Measurements from ENCODE around the gene SPSB1.

DNA sequence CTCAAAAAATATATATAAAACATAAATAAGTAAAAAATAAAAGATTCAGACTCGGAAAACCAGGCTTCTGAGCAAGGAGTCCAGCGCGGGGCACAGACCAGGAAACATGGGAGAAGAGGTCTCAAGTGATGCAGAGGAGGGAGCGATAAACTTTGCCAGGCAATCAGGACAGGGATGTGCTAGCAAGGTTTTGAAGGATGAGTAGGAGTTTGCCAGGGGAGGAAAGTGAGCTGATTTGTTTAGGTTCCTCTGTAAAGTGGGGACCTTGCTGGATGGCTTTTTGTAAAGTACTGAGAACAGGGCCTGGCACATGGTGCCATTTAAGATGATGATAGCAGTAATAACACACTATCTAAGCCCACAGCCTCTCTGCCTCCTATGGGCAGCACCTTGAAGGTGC, 86.1 kb downstream of the SPSB1 start:
- TF ChIP-seq BACH2 (CRISPR knock-in tag; IDR thresholded peaks at IDR 0.05; ENCODE audit: borderline replicate concordance) (no peak), TCF4 (CRISPR knock-in tag; IDR thresholded peaks at IDR 0.05; ENCODE audit: borderline replicate concordance) (no peak), RARB (CRISPR knock-in tag; IDR thresholded peaks at IDR 0.05) (no peak), ZFP30 (CRISPR knock-in tag; IDR thresholded peaks at IDR 0.05) (no peak)
- TF ChIP-seq, protein P1, sequence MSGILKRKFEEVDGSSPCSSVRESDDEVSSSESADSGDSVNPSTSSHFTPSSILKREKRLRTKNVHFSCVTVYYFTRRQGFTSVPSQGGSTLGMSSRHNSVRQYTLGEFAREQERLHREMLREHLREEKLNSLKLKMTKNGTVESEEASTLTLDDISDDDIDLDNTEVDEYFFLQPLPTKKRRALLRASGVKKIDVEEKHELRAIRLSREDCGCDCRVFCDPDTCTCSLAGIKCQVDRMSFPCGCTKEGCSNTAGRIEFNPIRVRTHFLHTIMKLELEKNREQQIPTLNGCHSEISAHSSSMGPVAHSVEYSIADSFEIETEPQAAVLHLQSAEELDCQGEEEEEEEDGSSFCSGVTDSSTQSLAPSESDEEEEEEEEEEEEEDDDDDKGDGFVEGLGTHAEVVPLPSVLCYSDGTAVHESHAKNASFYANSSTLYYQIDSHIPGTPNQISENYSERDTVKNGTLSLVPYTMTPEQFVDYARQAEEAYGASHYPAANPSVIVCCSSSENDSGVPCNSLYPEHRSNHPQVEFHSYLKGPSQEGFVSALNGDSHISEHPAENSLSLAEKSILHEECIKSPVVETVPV (CRISPR knock-in tag; IDR thresholded peaks at IDR 0.05): no peak
- TF ChIP-seq, protein P2, sequence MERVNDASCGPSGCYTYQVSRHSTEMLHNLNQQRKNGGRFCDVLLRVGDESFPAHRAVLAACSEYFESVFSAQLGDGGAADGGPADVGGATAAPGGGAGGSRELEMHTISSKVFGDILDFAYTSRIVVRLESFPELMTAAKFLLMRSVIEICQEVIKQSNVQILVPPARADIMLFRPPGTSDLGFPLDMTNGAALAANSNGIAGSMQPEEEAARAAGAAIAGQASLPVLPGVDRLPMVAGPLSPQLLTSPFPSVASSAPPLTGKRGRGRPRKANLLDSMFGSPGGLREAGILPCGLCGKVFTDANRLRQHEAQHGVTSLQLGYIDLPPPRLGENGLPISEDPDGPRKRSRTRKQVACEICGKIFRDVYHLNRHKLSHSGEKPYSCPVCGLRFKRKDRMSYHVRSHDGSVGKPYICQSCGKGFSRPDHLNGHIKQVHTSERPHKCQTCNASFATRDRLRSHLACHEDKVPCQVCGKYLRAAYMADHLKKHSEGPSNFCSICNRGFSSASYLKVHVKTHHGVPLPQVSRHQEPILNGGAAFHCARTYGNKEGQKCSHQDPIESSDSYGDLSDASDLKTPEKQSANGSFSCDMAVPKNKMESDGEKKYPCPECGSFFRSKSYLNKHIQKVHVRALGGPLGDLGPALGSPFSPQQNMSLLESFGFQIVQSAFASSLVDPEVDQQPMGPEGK (CRISPR knock-in tag; IDR thresholded peaks at IDR 0.05; ENCODE audit: borderline replicate concordance): no peak
- TF ChIP-seq, protein P3, sequence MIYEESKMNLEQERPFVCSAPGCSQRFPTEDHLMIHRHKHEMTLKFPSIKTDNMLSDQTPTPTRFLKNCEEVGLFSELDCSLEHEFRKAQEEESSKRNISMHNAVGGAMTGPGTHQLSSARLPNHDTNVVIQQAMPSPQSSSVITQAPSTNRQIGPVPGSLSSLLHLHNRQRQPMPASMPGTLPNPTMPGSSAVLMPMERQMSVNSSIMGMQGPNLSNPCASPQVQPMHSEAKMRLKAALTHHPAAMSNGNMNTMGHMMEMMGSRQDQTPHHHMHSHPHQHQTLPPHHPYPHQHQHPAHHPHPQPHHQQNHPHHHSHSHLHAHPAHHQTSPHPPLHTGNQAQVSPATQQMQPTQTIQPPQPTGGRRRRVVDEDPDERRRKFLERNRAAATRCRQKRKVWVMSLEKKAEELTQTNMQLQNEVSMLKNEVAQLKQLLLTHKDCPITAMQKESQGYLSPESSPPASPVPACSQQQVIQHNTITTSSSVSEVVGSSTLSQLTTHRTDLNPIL (CRISPR knock-in tag; IDR thresholded peaks at IDR 0.05; ENCODE audit: low read depth): no peak
